Astrocyte of the cerebellum (primary cell): ENCODE measurements around the gene HBG1.

Source experiments
- DNase-seq: peaks from one replicate; pipeline ENCODE4 v3.0.0-alpha.2; 2011; ENCODE audit warnings: low read depth
- H3K4me3 ChIP-seq: 2 replicates; pipeline ENCODE4 v1.5.1; 2011; ENCODE audit warnings: mild to moderate bottlenecking, low read depth, low read length, moderate library complexity
- in situ Hi-C: cut with HindIII; loops from 2 replicates; pipeline ENCODE4 v1.10.0; 2017; ENCODE audit warnings: low sequenced_read_pairs
- TF ChIP-seq, protein P1 (sequence below): IDR thresholded peaks from 2 replicates; pipeline ENCODE4 v1.5.1; 2012; ENCODE audit warnings: low read length, low read depth, moderate library complexity, mild to moderate bottlenecking; ENCODE audit errors: missing control alignments

The HBG1 gene

GRCh38 chr11:5223146-5223545 lies 26.5 kb downstream of the HBG1 start:
- in situ Hi-C loops: no loop called here

DNA sequence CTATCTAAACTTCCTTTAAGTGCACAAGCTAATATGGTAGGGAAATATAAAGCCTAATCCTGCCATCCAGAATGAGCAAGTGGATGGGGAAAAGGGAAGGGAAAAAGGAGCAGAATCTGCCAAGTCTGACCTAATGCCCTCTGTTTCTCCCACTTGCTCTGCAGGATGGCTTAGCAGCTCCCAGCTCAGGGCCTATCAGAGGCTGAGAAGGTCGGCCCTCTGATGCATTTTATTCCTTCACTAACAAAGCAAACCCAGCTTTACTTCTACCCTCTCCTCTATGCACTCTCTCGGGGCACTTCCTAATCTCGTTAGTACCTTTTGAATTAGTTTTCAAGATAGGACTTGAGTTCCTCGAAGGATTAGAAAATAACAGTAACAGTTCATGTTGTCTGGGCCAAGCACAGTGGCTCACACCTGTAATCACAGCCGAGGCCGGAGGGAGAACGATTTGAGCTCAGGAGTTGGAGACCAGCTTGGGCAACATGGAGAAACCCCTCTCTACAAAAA lies 39.2 kb downstream of the HBG1 start:
- in situ Hi-C loops: no loop called here
- DNase-seq: no peak
- H3K4me3 ChIP-seq: no peak overlapping the region
- TF ChIP-seq, protein P1, sequence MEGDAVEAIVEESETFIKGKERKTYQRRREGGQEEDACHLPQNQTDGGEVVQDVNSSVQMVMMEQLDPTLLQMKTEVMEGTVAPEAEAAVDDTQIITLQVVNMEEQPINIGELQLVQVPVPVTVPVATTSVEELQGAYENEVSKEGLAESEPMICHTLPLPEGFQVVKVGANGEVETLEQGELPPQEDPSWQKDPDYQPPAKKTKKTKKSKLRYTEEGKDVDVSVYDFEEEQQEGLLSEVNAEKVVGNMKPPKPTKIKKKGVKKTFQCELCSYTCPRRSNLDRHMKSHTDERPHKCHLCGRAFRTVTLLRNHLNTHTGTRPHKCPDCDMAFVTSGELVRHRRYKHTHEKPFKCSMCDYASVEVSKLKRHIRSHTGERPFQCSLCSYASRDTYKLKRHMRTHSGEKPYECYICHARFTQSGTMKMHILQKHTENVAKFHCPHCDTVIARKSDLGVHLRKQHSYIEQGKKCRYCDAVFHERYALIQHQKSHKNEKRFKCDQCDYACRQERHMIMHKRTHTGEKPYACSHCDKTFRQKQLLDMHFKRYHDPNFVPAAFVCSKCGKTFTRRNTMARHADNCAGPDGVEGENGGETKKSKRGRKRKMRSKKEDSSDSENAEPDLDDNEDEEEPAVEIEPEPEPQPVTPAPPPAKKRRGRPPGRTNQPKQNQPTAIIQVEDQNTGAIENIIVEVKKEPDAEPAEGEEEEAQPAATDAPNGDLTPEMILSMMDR: no peak

More at GRCh38 chr11:5223146-5223545, 26.5 kb downstream of the HBG1 start:
- TF ChIP-seq, protein P1: no peak
- H3K4me3 ChIP-seq: no peak overlapping the region
- no peak for DNase-seq

DNA sequence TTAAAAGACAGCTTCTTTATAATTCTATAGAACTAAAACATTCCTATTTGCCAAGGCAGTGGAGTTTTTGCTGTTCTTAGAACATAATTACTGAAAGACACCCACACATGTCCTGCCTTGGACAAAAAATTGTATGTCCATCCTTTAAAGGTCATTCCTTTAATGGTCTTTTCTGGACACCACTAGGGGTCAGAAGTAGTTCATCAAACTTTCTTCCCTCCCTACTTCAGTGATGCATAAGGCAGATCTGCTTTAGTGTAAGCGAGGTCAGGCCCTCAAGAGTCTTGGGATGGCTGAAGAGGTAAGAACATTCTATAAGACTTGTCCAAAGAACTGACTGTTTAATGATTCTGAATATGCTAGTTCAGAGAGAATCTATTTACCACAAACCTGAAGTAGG lies 44.9 kb downstream of the HBG1 start:
- in situ Hi-C loops: no loop called here
- TF ChIP-seq, protein P1: peak; percentile 59
- H3K4me3 ChIP-seq: no peak overlapping the region
- peak; percentile 46 for DNase-seq

- H3K4me3 ChIP-seq: no peak overlapping the region
- no peak for DNase-seq
- TF ChIP-seq, protein P1: no peak
- in situ Hi-C loops: no loop called here
These were observed 46.3 kb downstream of the HBG1 start for GRCh38 chr11:5203366-5203765.

DNA sequence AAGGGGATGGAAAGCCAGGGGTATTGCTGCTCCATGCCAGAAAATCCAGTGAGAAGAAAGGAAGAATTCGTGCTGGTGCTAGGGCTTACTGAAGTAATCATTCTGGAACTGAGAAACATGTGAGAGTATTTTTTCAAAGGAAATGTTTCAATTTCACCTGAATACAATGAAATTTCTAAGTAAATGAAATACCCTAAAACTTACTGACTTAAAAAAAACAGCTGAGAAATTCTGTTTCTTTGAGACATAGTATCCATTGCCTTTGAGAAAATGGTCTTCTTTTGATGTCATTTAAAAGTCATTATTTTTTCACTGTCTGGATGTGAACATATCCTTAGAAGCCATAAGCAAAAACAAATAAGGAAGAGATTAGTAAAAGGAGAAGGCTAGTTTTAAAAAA lies 49.1 kb downstream of the HBG1 start, which contains the start of gene OR51V1:
Gene OR51V1 (minus strand): TSS at position 101 of the 400 bp plus-strand sequence. CDS start 0 bp downstream, at position 101.
- no peak within 1 kb of the TSS for H3K4me3 ChIP-seq
- TF ChIP-seq, protein P1: no peak
- DNase-seq: no peak
- in situ Hi-C loops: no loop called here

- in situ Hi-C loops: no loop called here
- DNase-seq: no peak
- no peak overlapping the region for H3K4me3 ChIP-seq
- TF ChIP-seq, protein P1: no peak
These were observed 51.4 kb downstream of the HBG1 start for GRCh38 chr11:5198285-5198684.
